ENCODE data around the gene PTTG1IP. TPM values are rescaled to one million over a fixed set of nuclear protein-coding genes. Genes with fewer than 3 reads are reported as not detected.

The PTTG1IP gene
- total and polyA plus RNA-seq, 2 of the 13 experiments (the other 11 are each of a cell fraction or from before 2014, with no cell fraction given), result 161 to 700 TPM

GRCh38 chr21:44837537-44837936 is 36.0 kb downstream of the PTTG1IP start:
- H3K79me2 ChIP-seq (ENCODE audit: insufficient read depth, low read length), result no peaks in the 10 kb centered on the region
- no peaks in the 10 kb centered on the region for H3K36me3 ChIP-seq (replicated peaks in 1 of 2; ENCODE audit: control insufficient read depth in 1 of 2, insufficient read depth in 2 of 2, low read length in 2 of 2)
- DNase-seq (ENCODE audit: low spot score) (no peak), ATAC-seq (peak; percentile 19), FAIRE-seq (no peak)
- intact Hi-C loops (cut with micrococcal nuclease; ENCODE audit: unreplicated experiment) (no loop called here), in situ Hi-C loops (cut with HindIII; ENCODE audit: extremely low pct_ligation_motif_present, low pct_unique_long_range_greater_than_20kb) (no loop called here)
- no peak overlapping the region for H3K27ac ChIP-seq (ENCODE audit: extremely low read length, insufficient read depth, low read length)
- ChIA-PET POLR2A (interaction anchor here (1.2 to 1.4 kb wide), 2 partner anchors 20 to 32 kb away, joined by 3 to 5 read pairs; partner anchors contain the start of gene SUMO3), CTCF (ENCODE audit: low intra/inter-chr PET ratio, low total read pairs) (no interaction called here)
- H2AFZ ChIP-seq (ENCODE audit: low read length), result no peak overlapping the region
- peaks cover 40% of the 10 kb centered on the region for H3K4me1 ChIP-seq (ENCODE audit: insufficient read depth, low read length)
- H4K20me1 ChIP-seq (ENCODE audit: insufficient read depth, low read length), result no peaks in the 10 kb centered on the region
- WGBS (ENCODE audit: low lambda C conversion rate), result 42% methylated on average over 3 of the region's 13 CpGs
- no peak overlapping the region for H3K9ac ChIP-seq (ENCODE audit: insufficient read depth, low read depth, low read length)
- H3K9me3 ChIP-seq (ENCODE audit: low read length), result no peaks in the 10 kb centered on the region
- TF ChIP-seq SMARCC2 (IDR thresholded peaks at IDR 0.05) (no peak), ZNF232 (CRISPR knock-in tag; IDR thresholded peaks at IDR 0.05; ENCODE audit: borderline replicate concordance) (no peak), ATF1 (CRISPR knock-in tag; IDR thresholded peaks at IDR 0.05) (no peak), GPN1 (CRISPR knock-in tag; IDR thresholded peaks at IDR 0.05; ENCODE audit: borderline replicate concordance) (no peak), TOPORS (CRISPR knock-in tag; IDR thresholded peaks at IDR 0.05) (no peak), POLR2A (IDR thresholded peaks at IDR 0.05; ENCODE audit: insufficient read depth in 1 of 2, low read depth in 2 of 2, low read length in 2 of 2) (no peak)
- no TSS peak for BruUV-seq (replicated peaks)
- H3K4me3 ChIP-seq (replicated peaks in 1 of 3; ENCODE audit: insufficient read depth in 1 of 3, low read depth in 2 of 3, low read length in 3 of 3), result peak overlapping the region in 1 of 3 experiments; percentile 68; a peak in 1 of 6 replicates
- peaks cover 6 to 48% of the 10 kb centered on the region in 2 experiments; a peak in 4 of 5 replicates for H3K27me3 ChIP-seq (ENCODE audit: control insufficient read depth in 1 of 2, insufficient read depth in 2 of 2, low read length in 2 of 2)
- peak overlapping the region; percentile 88; the same call in 1 of the 2 replicates for H3K4me2 ChIP-seq (ENCODE audit: low read depth, low read length)

GRCh38 chr21:44836666-44837471 is 36.6 kb downstream of the PTTG1IP start:
- peak; percentile 56 for FAIRE-seq
- in situ Hi-C loops (cut with HindIII; ENCODE audit: extremely low pct_ligation_motif_present, low pct_unique_long_range_greater_than_20kb), result no loop called here
- ATAC-seq, result peak; percentile 57
- H2AFZ ChIP-seq (ENCODE audit: low read length), result no peak overlapping the region
- H3K4me1 ChIP-seq (ENCODE audit: insufficient read depth, low read length), result peaks cover 40% of the 10 kb centered on the region
- H3K36me3 ChIP-seq (replicated peaks in 1 of 2; ENCODE audit: control insufficient read depth in 1 of 2, insufficient read depth in 2 of 2, low read length in 2 of 2), result no peaks in the 10 kb centered on the region
- H3K27me3 ChIP-seq (ENCODE audit: control insufficient read depth in 1 of 2, insufficient read depth in 2 of 2, low read length in 2 of 2), result peaks cover 6 to 41% of the 10 kb centered on the region in 2 experiments; a peak in 4 of 5 replicates
- peak overlapping the region; percentile 88 for H3K4me2 ChIP-seq (ENCODE audit: low read depth, low read length)
- H4K20me1 ChIP-seq (ENCODE audit: insufficient read depth, low read length), result no peaks in the 10 kb centered on the region
- H3K9me3 ChIP-seq (ENCODE audit: low read length), result no peaks in the 10 kb centered on the region
- WGBS (ENCODE audit: low lambda C conversion rate), result 9% methylated on average over 26 of the region's 37 CpGs
- H3K27ac ChIP-seq (ENCODE audit: extremely low read length, insufficient read depth, low read length), result no peak overlapping the region
- CTCF ChIA-PET (ENCODE audit: low intra/inter-chr PET ratio, low total read pairs), result no interaction called here
- H3K79me2 ChIP-seq (ENCODE audit: insufficient read depth, low read length), result no peaks in the 10 kb centered on the region
- DNase-seq (ENCODE audit: low spot score), result peak; percentile 55
- intact Hi-C loops (cut with micrococcal nuclease; ENCODE audit: unreplicated experiment), result no loop called here
- BruUV-seq (replicated peaks), result no TSS peak
- peak overlapping the region; percentile 19 to 68 (median 21); a peak in 2 of 6 replicates for H3K4me3 ChIP-seq (replicated peaks in 1 of 3; ENCODE audit: insufficient read depth in 1 of 3, low read depth in 2 of 3, low read length in 3 of 3)
- peak overlapping the region; percentile 17; the same call in 1 of the 2 replicates for H3K9ac ChIP-seq (ENCODE audit: insufficient read depth, low read depth, low read length)
- POLR2A ChIA-PET, result interaction anchor here (1.2 to 1.4 kb wide), 2 partner anchors 19 to 33 kb away, joined by 3 to 5 read pairs; partner anchors contain the start of gene SUMO3
- no peak for TF ChIP-seq MTA1 (CRISPR knock-in tag; IDR thresholded peaks at IDR 0.05; ENCODE audit: borderline replicate concordance)
- no peak for TF ChIP-seq PTBP1 (IDR thresholded peaks at IDR 0.05; ENCODE audit: low read depth, low read length, poor library complexity, severe bottlenecking)
- no peak for TF ChIP-seq ZNF770 (CRISPR knock-in tag; IDR thresholded peaks at IDR 0.05)
- no peak for TF ChIP-seq EED (CRISPR knock-in tag; IDR thresholded peaks at IDR 0.05)
- no peak for TF ChIP-seq ZNF530 (CRISPR knock-in tag; IDR thresholded peaks at IDR 0.05; ENCODE audit: low read depth)
- TF ChIP-seq CBX5 (CRISPR knock-in tag; IDR thresholded peaks at IDR 0.05; ENCODE audit: borderline replicate concordance), result no peak
- TF ChIP-seq ZFP90 (CRISPR knock-in tag; IDR thresholded peaks at IDR 0.05; ENCODE audit: borderline replicate concordance), result no peak
- peak; percentile 42 for TF ChIP-seq IKZF4 (CRISPR knock-in tag; IDR thresholded peaks at IDR 0.05; ENCODE audit: borderline replicate concordance, low read depth, not compliant biosample characterization)
- TF ChIP-seq TBX3 (IDR thresholded peaks at IDR 0.05; ENCODE audit: borderline replicate concordance), result no peak
- TF ChIP-seq MAX (IDR thresholded peaks at IDR 0.05), result peak; percentile 79

Measured in HepG2 (cell line).